ENCODE results near the gene TMEM72. TPM values are rescaled to one million over a fixed set of nuclear protein-coding genes. Genes with fewer than 3 reads are reported as not detected.

Gene TMEM72
- total RNA-seq, 1 donor from 2014 or later, result not detected

DNA sequence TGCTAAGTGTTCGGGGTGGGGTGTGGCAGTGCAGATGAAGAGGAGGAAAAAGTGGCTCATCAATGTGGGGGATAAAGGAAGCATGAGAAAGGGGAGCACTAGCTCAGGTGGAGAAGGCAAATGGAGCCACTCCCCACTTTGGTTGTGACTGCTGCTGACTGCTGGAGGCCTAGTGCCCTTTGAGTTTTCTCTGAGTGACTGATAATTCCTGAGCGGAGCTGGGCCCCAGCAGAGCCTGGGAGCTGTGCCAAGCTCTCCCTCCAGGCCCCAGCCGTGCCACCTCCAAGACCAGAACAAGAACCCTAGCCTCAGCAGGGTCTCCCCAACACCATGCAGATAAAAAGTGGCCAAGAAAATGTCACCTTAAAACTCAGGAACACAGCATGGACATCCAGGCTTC is 38.8 kb downstream of the TMEM72 start:
- TF ChIP-seq CTCF (IDR thresholded peaks at IDR 0.05), result no peak
- Mint-ChIP-seq H3K36me3 (ENCODE audit: low read depth) (peaks cover 5% of the 10 kb centered on the region), H3K4me1 (peaks cover 48% of the 10 kb centered on the region), H3K27ac (no peak overlapping the region), H3K9me3 (peaks cover 3% of the 10 kb centered on the region), H3K4me3 (no peak overlapping the region), H3K27me3 (no peaks in the 10 kb centered on the region)
- intact Hi-C loops (cut with micrococcal nuclease), result no loop called here
- DNase-seq (no peak), ATAC-seq (ENCODE audit: low read depth) (no peak)
- ChIA-PET CTCF (interaction anchor here (1.4 kb wide), 1 partner anchor 17 kb away, joined by 3 read pairs; no protein-coding TSS in a partner anchor), POLR2A (no interaction called here)

- H3K36me3 Mint-ChIP-seq (ENCODE audit: low read depth), result peaks cover 6% of the 10 kb centered on the region
- POLR2A ChIA-PET, result interaction anchor here (1.0 kb wide), 1 partner anchor 9 kb away, joined by 3 read pairs; the partner anchor contains the start of gene RASSF4
- TF ChIP-seq CTCF (IDR thresholded peaks at IDR 0.05), result no peak
- intact Hi-C loops (cut with micrococcal nuclease), result no loop called here
- H3K27me3 Mint-ChIP-seq, result no peaks in the 10 kb centered on the region
- H3K9me3 Mint-ChIP-seq, result no peaks in the 10 kb centered on the region
- DNase-seq (peak; percentile 10), ATAC-seq (ENCODE audit: low read depth) (no peak)
- H3K4me3 Mint-ChIP-seq, result no peak overlapping the region
- no peak overlapping the region for H3K27ac Mint-ChIP-seq
- peaks cover 48% of the 10 kb centered on the region for H3K4me1 Mint-ChIP-seq
- CTCF ChIA-PET, result interaction anchor here (1.4 kb wide), 1 partner anchor 18 kb away, joined by 3 read pairs; no protein-coding TSS in a partner anchor
These were observed 39.4 kb downstream of the TMEM72 start for GRCh38 chr10:44950326-44951225.

GRCh38 chr10:44951576-44952226 is 40.6 kb downstream of the TMEM72 start:
- H3K4me3 Mint-ChIP-seq, result no peak overlapping the region
- ATAC-seq (ENCODE audit: low read depth) (no peak), DNase-seq (no peak)
- CTCF ChIA-PET, result no interaction called here
- TF ChIP-seq CTCF (IDR thresholded peaks at IDR 0.05), result no peak
- peaks cover 41% of the 10 kb centered on the region for H3K4me1 Mint-ChIP-seq
- H3K27ac Mint-ChIP-seq, result no peak overlapping the region
- H3K27me3 Mint-ChIP-seq, result no peaks in the 10 kb centered on the region
- peaks cover 15% of the 10 kb centered on the region for H3K36me3 Mint-ChIP-seq (ENCODE audit: low read depth)
- intact Hi-C loops (cut with micrococcal nuclease), result no loop called here
- no peaks in the 10 kb centered on the region for H3K9me3 Mint-ChIP-seq
- POLR2A ChIA-PET, result no interaction called here

DNA sequence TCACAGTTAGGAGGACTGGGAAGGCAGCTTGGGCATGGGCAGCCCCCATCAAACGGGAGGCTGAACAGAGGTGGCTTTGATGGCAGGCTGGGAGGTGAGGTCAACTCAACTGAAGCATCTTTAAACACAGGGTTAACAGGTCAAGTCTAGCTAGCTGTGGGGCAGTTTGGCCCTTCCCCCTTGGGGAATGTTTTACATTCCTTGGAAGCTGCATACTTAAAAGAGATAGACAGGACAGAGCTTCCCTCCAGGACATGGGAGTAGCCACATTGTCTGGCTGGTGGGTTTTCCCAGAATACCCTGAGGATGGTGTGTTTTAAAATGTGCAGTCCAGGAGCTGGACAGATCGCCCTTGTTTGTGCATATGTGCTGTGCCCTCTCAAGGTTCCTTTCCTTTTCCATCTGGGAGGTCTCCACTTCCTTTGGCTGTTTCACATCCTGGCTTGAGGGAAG is 41.7 kb downstream of the TMEM72 start:
- intact Hi-C loops (cut with micrococcal nuclease), result no loop called here
- DNase-seq, result no peak
- peaks cover 34% of the 10 kb centered on the region for H3K4me1 Mint-ChIP-seq
- peaks cover 18% of the 10 kb centered on the region for H3K36me3 Mint-ChIP-seq (ENCODE audit: low read depth)
- ChIA-PET POLR2A (no interaction called here), CTCF (no interaction called here)
- ATAC-seq (ENCODE audit: low read depth), result no peak
- no peak for TF ChIP-seq CTCF (IDR thresholded peaks at IDR 0.05)
- H3K4me3 Mint-ChIP-seq, result no peak overlapping the region
- no peaks in the 10 kb centered on the region for H3K27me3 Mint-ChIP-seq
- H3K9me3 Mint-ChIP-seq, result peaks cover 3% of the 10 kb centered on the region
- H3K27ac Mint-ChIP-seq, result no peak overlapping the region

DNA sequence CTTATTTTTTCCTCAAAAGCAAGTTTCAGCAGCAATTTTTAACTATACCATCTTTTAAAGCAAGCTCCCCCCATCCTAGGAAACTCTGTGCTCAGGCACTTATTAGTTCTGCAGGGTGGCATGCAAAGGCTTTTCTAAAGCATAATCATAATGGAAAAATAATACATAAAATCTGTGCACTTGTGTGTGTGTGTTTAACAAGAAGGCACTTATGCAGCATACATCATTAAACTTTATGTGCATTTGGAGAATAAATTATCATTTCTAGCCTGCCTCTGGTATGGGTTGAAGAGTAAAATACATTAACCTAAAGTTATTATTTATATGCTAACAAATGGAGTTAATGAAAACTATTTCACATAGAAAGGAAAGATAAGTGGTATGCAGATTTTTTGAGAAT is 42.9 kb downstream of the TMEM72 start:
- H3K4me3 Mint-ChIP-seq, result no peak overlapping the region
- CTCF ChIA-PET, result no interaction called here
- intact Hi-C loops (cut with micrococcal nuclease), result no loop called here
- H3K27ac Mint-ChIP-seq, result no peak overlapping the region
- no peak for TF ChIP-seq CTCF (IDR thresholded peaks at IDR 0.05)
- H3K27me3 Mint-ChIP-seq, result no peaks in the 10 kb centered on the region
- peaks cover 18% of the 10 kb centered on the region for H3K36me3 Mint-ChIP-seq (ENCODE audit: low read depth)
- POLR2A ChIA-PET, result no interaction called here
- peaks cover 3% of the 10 kb centered on the region for H3K9me3 Mint-ChIP-seq
- peaks cover 33% of the 10 kb centered on the region for H3K4me1 Mint-ChIP-seq
- DNase-seq, result no peak
- ATAC-seq (ENCODE audit: low read depth), result no peak

Measured in activated B cell treated with CpG ODN at 0.5 μM for 24 hours (primary cell).